NCI-H1694 (cell line): Measurements from ENCODE around the gene DNAH3.
"Not testable (repeated sequence)": the region's sequence is repeated elsewhere in the genome, so short reads cannot be mapped to it uniquely, and the experiment has no call there.

Experiments
- DNase-seq: peaks from one replicate; lab custom pipeline; 2025; lab: John Stamatoyannopoulos, UW

The DNAH3 gene

GRCh38 chr16:21128991-21129390 is 21.7 kb downstream of the DNAH3 start:
- DNase-seq = no peak

- no peak for DNase-seq
Measured at GRCh38 chr16:21126518-21126917, 24.1 kb downstream of the DNAH3 start.

- no peak for DNase-seq
Measured at GRCh38 chr16:21125191-21125590, 25.5 kb downstream of the DNAH3 start.

- no peak for DNase-seq
Measured at GRCh38 chr16:21120976-21121520, 29.6 kb downstream of the DNAH3 start.

- no peak for DNase-seq
Measured at GRCh38 chr16:21117567-21117966, 33.1 kb downstream of the DNAH3 start.

GRCh38 chr16:21116148-21116693 is 34.4 kb downstream of the DNAH3 start:
- no peak for DNase-seq

GRCh38 chr16:21115551-21115950 is 35.1 kb downstream of the DNAH3 start:
- DNase-seq = not testable (repeated sequence)

- DNase-seq = no peak
Measured at GRCh38 chr16:21103941-21104860, 46.4 kb downstream of the DNAH3 start.

GRCh38 chr16:21101631-21102420 is 48.8 kb downstream of the DNAH3 start:
- no peak for DNase-seq

GRCh38 chr16:21100447-21100846 is 50.2 kb downstream of the DNAH3 start:
- no peak for DNase-seq

- no peak for DNase-seq
Measured at GRCh38 chr16:21097151-21097550, 53.5 kb downstream of the DNAH3 start.

- DNase-seq = not testable (repeated sequence)
Measured at GRCh38 chr16:21094719-21095118, 55.9 kb downstream of the DNAH3 start.

GRCh38 chr16:21092951-21093350 is 57.7 kb downstream of the DNAH3 start:
- DNase-seq = no peak

GRCh38 chr16:21088646-21089538 is 61.8 kb downstream of the DNAH3 start:
- DNase-seq = no peak

GRCh38 chr16:21088143-21088542 is 62.5 kb downstream of the DNAH3 start:
- no peak for DNase-seq

GRCh38 chr16:21084631-21085225 is 65.9 kb downstream of the DNAH3 start:
- no peak for DNase-seq

GRCh38 chr16:21083729-21084268 is 66.8 kb downstream of the DNAH3 start:
- peak; percentile 9 for DNase-seq

- no peak for DNase-seq
Measured at GRCh38 chr16:21081329-21081728, 69.3 kb downstream of the DNAH3 start.

- no peak for DNase-seq
Measured at GRCh38 chr16:21078563-21078962, 72.1 kb downstream of the DNAH3 start.

GRCh38 chr16:21076186-21076883 is 74.3 kb downstream of the DNAH3 start:
- DNase-seq = no peak
